Stimulated activated CD4-positive, alpha-beta T cell treated with anti-CD3 and anti-CD28 coated beads, TNF-alpha, amount 100 ng/mL, for 24 hours (primary cell): ENCODE data around the gene PTGFRN.

Source experiments
- DNase-seq, 3 experiments: peaks; one replicate each; pipeline ENCODE4 v3.0.0-alpha.2; 2020; ENCODE audit warnings: low read depth in 3 of 3

PTGFRN gene

DNA sequence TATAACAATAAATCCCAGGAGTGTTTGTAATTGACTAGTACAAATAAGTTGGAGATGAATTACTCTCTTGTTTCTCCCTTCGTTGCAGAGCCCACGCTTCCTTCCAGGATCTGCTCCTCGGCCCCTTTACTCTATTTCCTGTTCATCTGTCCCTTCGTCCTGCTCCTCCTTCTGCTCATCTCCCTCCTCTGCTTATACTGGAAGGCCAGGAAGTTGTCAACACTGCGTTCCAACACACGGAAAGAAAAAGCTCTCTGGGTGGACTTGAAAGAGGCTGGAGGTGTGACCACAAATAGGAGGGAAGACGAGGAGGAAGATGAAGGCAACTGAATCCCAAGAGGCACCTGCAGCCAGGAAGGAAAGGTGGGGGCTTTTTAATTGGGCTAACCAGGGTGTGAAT is 124.1 kb downstream of the PTGFRN start:
- no peak for DNase-seq

DNA sequence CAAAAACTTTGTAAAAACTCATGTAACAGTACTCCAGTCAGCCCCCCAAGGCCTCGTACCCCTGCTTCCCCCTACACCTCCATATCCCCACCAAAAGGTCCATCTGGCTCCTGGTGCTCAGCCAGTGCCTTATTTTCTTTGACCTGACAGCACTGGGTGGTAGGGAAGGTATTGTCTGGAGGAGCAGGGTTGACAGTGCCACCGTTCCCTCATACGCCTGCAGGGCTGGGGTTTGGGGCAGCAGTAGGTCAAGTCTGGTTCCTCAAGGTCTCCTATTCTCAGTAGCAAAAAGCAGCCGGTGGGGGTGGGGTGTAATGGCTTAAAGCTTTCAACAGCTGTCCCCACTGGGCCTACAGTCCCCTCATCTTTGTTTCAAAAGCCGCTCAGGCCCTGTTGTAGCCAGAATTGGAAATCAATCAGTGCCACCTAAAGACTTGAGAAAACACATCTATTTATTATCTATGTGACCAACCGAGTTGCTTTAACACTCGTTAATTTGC is 125.1 kb downstream of the PTGFRN start:
- no peak for DNase-seq

DNA sequence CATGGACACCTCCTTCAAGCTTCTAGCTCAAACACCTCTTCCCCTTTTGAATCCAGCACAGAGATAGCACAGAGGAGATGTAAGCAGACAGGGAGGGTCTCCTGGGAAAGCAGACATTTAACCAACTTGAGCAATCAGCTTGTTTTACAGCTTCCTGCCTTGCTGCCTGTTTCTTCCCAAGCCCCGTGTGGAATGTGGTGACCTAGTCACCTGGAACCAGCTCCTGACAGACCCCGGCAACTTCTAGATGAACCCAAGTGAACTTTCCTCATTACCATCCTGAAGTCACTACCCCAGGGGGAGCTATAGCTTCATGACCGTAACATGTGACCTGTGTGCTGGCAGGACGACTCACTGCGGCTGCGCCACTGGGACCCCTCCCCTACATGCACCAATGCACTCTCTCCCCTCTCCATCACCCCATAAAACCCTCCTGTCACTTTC is 126.3 kb downstream of the PTGFRN start:
- DNase-seq: no peak

DNA sequence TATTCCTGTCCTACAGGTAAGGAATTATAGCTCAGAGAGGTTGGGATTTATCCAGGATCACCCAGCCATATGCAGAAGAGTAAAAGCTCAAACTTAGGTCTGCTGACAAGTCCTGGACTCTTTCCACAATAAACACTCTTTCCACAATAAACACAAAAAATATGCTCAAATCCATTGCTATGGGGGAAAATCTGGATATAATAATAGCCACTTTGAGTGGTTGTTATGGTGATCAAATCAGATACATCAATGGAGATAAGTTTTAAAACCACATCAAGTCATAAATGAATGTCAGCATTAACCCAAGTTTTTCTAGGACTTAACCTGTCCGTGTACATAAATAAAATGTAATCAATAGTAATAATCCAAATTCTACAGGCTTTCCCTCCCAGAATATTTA is 128.1 kb downstream of the PTGFRN start:
- no peak for DNase-seq

DNA sequence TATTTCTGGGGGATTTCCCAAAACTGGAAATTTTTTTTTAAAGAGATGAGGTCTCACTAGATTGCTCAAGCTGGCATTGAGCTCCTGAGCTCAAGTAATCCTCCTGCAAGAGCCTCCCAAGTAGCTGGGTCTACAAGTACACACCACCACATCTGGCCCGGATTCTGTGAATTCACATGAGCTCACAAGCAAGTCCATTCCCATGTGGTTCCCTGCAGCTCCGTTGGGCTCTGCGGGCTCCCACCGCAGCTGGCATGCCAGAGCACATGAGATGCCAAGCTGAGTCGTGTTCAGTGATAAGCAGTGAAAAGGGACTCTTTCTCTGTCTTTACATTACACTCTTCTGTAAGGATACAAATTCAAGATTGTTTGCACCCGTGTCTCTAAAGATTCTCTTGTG is 128.5 kb downstream of the PTGFRN start:
- DNase-seq: no peak
